ENCODE measurements around the gene RPS2.
"Not testable (repeated sequence)": the region's sequence is repeated elsewhere in the genome, so short reads cannot be mapped to it uniquely, and the experiment has no call there.

The RPS2 gene

DNA sequence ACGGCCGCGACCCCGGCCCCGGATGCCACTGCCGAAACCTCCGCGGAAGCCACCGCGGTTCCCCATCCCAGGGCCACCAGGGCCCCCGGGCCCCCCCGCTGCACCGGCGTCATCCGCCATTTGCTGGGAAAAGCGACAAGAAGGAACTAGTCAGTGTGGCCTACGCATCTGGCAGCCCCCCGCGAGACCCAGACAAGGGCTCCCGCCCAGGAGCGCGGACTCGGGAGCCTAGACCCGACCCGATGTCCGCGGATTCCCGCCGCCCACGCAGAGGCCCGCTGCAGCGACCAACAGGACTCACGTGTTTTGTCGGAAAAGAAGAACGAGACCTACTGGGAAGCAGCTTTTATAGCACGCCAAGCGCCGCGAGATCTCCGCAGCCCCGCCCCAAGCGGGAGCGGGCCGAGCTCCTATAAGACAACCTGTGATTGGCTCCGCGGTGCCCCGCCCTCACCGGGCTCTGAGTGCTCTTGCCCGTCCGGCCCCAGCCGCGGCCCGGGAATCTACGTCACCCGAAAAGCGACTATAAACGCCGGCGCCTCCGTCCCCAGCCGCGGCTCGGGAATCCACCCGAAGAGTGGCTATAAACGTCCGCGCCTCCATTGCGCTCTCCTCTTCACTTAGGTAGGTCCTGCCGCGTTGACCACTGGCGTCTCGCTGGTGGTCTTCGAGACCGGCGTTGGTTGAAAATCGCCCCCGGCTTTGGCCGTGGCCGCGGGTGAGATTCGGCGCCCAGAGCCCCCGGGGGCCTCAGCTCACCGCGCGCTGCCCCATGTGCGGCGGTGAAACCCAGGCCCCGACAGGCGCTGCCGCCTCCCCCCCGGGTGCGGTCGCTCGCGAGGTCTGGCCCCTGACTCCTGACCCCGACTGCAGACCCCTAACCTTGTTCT is at the start of gene RPS2:
Gene RPS2 (minus strand): TSS at position 321 of the 890 bp plus-strand sequence. CDS start 201 bp downstream, at position 120.
- DNase-seq (ENCODE audit: low read depth), result peak; percentile 99
- TF ChIP-seq, protein P1, sequence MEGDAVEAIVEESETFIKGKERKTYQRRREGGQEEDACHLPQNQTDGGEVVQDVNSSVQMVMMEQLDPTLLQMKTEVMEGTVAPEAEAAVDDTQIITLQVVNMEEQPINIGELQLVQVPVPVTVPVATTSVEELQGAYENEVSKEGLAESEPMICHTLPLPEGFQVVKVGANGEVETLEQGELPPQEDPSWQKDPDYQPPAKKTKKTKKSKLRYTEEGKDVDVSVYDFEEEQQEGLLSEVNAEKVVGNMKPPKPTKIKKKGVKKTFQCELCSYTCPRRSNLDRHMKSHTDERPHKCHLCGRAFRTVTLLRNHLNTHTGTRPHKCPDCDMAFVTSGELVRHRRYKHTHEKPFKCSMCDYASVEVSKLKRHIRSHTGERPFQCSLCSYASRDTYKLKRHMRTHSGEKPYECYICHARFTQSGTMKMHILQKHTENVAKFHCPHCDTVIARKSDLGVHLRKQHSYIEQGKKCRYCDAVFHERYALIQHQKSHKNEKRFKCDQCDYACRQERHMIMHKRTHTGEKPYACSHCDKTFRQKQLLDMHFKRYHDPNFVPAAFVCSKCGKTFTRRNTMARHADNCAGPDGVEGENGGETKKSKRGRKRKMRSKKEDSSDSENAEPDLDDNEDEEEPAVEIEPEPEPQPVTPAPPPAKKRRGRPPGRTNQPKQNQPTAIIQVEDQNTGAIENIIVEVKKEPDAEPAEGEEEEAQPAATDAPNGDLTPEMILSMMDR (IDR thresholded peaks at IDR 0.05; ENCODE audit: insufficient read depth, low read depth, low read length, missing control alignments), result no peak
- H3K4me3 ChIP-seq (ENCODE audit: low read depth, low read length), result peak within 1 kb of the TSS; percentile 88

DNA sequence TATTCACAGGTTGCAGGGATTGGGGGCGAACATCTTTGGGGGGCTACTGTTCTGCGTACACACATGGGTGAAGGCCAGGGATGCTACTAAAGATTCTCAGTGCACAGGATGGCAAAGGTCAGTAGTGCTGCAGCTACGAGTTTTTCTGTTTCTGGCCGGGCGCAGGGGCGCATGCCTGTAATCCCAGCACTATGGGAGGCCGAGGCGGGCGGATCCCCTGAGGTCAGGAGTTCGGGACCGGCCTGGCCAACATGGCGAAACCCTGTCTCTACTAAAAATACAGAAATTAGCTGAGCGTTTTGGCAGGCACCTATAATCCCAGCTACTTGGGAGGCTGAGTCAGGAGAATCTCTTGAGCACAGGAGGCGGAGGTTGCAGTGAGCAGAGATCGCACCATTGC is 48.9 kb upstream of the RPS2 start:
- TF ChIP-seq, protein P1 (IDR thresholded peaks at IDR 0.05; ENCODE audit: insufficient read depth, low read depth, low read length, missing control alignments), result no peak
- DNase-seq (ENCODE audit: low read depth), result no peak
- no peak overlapping the region for H3K4me3 ChIP-seq (ENCODE audit: low read depth, low read length)

DNA sequence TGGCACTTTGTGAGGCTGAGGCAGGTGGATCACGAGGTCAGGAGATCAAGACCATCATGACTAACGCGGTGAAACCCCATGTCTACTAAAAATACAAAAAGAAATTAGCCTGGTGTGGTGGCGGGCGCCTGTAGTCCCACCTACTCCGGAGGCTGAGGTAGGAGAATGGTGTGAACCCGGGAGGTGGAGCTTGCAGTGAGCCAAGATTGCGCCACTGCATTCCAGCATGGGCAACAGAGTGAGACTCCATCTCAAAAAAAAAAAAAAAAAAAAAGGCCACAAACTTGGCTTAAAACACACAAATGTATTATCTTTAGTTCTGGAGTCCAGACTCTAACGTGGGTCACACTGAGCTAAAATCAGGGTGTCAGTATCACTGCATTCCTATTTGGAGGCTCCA is 47.1 kb upstream of the RPS2 start:
- DNase-seq (ENCODE audit: low read depth); H3K4me3 ChIP-seq (ENCODE audit: low read depth, low read length): not testable (repeated sequence)

DNA sequence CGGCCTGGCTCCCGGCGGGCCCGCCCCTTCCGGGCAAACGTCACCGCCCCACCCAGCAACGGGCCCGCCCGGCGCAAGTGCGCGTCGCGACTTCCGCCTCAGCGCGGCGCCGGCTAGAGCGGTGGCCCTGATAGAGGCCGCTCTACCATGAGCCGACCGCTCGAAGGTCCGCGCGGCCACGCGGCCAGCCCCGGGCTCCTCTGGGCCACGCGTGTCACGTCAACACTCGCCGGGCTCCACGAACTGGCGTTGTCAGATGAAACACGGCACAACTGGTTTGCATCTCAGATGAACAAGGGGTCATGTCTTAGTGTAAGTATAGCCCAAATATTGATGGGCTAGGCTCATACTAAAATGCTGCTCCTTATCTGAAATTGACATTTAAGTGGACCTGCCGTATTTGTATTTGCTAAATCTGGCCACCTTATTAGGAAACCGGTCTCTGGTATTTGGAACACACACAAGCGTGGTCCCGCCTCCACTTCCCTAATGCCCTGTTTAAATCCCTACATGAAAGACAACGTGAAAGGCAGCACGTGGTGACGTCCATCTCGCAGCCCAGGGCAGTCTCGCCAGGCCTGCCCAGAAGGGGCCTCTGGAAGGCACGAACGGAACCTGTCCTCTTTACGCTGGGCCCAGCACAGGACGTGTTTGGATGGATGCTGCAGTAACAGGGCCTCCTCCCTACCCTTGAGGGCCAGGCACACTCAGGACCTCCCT is 45.3 kb upstream of the RPS2 start, which contains the start of gene ZNF598:
Gene ZNF598 (minus strand): TSS at position 31 of the 720 bp plus-strand sequence.
- peak; percentile 91 for DNase-seq (ENCODE audit: low read depth)
- H3K4me3 ChIP-seq (ENCODE audit: low read depth, low read length), result peak within 1 kb of the TSS; percentile 91
- TF ChIP-seq, protein P1 (IDR thresholded peaks at IDR 0.05; ENCODE audit: insufficient read depth, low read depth, low read length, missing control alignments), result no peak

DNA sequence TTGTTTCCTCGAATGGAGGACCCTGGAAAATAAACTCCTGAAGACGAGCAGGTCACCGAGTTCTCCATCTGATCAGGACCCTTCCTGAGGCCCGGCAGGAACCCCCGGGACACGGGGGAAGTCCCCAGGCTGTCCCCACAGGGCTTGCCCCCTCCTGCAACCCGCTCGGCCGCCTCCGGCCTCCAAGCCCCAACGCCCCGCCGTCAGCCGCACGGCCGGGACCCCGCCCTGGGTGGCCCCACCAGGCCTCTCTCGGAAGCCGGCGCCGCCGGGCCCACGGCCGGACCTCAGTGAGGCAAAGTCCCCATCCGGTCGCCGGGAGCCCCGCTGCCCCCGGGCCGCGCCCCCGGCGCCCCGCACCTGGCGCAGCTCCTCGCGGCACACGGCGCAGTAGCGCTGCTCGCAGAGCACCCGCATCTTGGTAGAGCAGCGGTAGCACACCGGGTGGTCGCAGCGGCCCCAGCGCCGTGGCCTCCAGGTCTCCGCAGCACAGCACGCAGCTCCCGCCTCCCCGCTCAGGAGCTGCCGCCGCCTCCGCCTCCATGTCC is 44.6 kb upstream of the RPS2 start:
- H3K4me3 ChIP-seq (ENCODE audit: low read depth, low read length), result peak overlapping the region; percentile 81
- no peak for DNase-seq (ENCODE audit: low read depth)

DNA sequence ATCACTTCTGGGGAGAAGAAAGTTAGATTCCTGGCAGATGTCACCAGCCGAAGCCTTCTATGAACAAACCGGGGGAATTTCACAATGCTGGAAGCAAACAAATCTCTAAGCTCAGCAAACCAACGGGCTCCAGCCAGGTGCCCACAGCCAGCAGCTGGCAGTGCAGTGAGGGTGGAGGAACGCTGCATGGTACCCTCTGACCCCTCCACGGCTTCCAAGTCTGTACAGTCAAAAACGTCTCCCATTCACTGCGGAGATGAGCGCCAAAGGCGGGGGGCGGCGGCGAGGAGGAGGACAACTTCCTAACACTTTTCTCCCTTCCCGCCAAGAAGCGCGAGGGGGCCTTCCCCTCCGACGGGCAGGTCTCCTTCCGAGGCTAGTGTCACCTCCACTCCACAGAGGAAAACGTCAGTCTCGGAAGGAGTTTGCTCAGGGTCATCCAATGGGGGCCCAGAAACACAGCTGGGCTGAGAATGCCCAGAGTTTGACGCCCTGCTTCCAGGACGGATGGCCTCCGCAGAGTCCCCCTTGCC is 44.1 kb upstream of the RPS2 start:
- peak overlapping the region; percentile 81 for H3K4me3 ChIP-seq (ENCODE audit: low read depth, low read length)
- TF ChIP-seq, protein P1 (IDR thresholded peaks at IDR 0.05; ENCODE audit: insufficient read depth, low read depth, low read length, missing control alignments), result no peak
- DNase-seq (ENCODE audit: low read depth), result peak; percentile 47

More for the DNA sequence above, 44.6 kb upstream of the RPS2 start:
- TF ChIP-seq, protein P1 (IDR thresholded peaks at IDR 0.05; ENCODE audit: insufficient read depth, low read depth, low read length, missing control alignments), result no peak

All from GM12865 (cell line).